GOT3 (cell line): ENCODE results near the gene TAF10.

ENCODE experiments used
- DNase-seq: peaks from one replicate; lab custom pipeline; 2025; ENCODE audit warnings: mixed read lengths; lab: John Stamatoyannopoulos, UW

The TAF10 gene

DNA sequence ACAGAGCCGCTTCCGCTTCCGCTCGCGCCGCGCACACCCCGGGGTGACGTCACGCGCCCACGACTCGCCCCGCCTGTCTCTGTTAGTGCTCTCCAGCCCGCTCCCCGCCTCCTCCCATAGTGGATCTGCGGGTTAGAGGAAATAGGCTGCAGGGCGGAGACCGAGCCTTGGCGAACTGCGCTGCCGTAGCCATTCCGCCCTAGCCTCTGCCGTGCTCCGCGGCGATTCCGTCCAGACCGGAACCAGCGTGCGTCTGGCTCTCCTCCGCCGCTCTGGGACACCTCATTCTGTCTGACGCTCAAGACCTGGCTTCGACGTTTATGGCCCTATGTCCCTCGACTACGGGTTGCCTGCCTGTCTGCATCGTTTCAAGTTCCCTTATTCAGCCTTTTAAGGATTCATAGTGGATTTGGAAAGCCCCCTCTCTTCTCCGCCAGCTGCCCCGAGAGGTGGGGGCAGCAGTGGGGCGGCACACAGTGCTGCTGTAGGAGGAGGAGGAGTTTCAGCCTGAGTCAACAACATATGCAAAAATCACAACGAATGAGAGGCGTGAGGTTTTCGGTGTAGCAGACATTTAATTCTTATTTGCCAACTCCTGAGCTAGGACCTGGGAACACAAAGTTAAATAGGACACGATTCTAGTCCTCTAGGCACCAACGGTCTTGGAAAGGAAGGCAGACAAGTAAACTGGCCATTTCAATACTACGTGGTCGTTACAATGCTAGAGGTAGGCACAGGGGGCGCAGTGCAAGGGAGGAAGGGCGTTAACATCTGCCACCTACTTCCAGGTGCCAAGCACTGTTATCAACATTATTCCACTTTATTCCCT lies at the start of gene TAF10:
TAF10 (minus strand) TSS at position 4 of the 829 bp plus-strand sequence. CDS start 27 bp downstream, outside the sequence.
- DNase-seq = peak; percentile 40

- no peak for DNase-seq
Measured at GRCh38 chr11:6660712-6661111, 48.7 kb upstream of the TAF10 start.

DNA sequence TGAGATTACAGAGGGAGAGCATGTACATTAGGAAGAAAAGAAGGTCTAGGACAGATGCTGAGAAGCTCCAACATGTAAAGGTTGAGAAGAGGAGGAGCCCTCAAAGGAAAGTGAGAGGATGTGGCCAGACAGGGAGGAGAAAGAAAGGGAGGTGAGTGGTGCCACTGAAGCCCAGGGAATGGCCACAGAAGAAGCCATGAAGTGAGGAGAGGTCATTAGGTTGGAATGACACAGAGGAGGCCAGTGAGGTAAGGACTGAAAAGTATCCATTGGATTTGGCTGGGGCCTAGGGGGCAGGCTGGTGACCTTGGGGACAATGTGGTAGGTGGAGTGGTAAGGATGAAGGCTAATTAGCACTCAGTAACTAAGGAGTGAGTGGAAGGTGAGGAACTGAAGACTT lies 46.6 kb upstream of the TAF10 start:
- no peak for DNase-seq

GRCh38 chr11:6657346-6657745 lies 45.3 kb upstream of the TAF10 start:
- no peak for DNase-seq

DNA sequence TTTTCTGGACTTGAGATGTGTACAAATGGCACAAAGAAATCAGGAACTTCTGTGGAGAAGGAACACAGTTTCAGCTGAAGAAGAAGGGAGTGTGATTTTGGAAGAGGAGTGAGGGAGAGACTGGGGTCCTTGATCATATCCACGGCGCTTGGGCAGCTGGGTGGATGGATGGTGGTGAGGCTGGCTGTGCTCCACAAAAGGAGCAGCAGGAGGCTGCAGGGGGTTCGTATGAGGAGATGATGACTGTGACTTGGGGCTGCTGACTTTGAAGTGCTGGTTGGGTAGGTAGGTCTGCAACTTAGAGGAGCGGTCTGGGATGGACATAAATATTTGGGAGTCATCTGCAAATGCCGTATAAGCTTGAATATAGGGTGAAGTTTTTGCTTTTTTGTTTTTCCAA lies 44.9 kb upstream of the TAF10 start:
- no peak for DNase-seq

DNA sequence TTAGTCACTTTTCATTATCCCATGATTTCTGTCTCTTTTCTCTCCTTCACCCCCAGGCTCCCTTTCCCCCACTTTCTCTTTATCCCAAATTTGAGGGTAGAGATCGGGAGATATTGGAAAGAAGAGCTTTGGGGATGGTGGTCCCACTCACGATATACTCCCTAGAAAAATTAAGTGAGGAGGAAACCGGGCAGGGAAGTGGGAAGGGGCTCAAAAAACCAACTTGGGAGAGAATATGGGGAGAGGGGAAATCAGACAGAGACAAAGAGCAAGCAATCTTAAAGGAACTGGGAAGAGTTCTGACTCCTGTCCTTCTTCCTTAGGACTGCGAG lies 44.5 kb upstream of the TAF10 start:
- DNase-seq = no peak

- DNase-seq = no peak
Measured at GRCh38 chr11:6655790-6656583, 44.0 kb upstream of the TAF10 start, which contains the start of gene DCHS1. Gene DCHS1, minus strand, starts transcription at chr11:6655809. Its CDS starts 14,196 bp downstream, at chr11:6641613.

DNA sequence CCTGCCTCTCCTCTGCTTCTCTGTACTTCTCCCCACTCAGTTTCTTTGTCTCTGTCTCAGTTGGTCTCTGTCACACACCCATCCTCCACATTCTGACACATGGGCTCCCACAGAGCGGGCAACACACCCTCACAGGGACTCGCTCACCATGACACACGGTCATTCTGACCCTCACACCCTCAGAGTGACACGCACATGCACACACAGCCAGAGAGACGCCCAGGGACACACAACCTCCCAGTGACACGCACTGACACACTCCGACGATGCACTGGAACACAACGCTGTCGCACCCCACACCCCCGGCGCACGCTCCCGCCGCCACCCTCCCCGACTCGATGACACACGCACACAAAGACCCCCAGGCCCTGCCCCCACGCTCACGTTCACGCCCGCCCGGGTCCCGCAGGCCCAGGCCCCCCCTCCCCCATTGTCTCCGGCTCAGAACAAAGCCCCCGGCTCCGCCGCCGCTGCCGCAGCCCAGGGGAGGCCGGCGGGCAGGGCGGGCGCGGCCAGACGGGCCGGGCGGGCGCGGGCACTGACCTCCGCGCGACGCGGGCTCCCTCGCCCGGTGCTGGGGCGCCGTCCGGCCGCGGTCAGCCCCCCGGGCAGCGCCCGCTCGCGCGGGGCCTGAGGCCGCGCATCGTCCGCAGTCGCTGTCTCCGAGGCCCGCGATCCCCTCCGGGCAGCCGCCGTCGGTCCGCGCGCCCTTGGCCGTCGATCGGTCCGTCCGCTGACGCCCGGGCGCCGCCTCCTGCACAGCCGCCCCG lies 43.2 kb upstream of the TAF10 start:
- no peak for DNase-seq

DNA sequence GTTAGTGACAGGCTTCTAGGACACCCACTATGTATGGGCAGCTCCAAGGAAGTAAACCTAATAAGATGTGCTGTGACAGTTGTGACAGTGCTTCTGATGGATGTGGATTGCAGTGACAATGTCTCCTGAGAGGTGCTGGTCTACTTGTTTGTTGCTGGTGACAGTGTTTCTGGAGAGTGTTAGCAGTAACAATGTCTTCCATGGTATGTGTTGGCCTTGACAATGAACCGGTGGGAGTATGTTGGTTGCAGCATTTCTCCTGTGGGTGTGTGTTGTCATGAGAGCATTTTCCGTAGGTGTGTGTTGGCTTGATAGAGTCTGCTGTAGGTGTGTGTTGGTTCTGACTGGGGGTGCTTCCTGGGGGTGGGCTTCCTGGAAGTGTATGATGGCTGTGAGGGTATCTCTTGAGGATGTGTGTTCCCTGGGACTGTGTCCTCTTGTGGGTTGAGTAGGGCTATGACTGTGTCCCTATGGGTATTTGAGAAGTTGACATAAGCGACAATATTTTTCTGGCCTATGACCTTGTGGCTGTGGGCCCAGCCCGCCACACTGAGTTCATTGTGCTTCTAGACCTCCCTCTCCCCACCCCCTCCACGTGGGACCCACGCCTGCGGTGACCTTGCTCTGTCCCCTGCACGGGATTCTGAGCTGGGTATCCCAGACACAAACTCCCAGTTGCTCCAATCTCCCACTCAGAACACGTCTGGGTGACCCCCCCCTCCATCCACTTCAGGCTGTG lies 42.4 kb upstream of the TAF10 start:
- no peak for DNase-seq

GRCh38 chr11:6653656-6654055 lies 41.6 kb upstream of the TAF10 start:
- no peak for DNase-seq

- no peak for DNase-seq
Measured at GRCh38 chr11:6653097-6653496, 41.1 kb upstream of the TAF10 start.

DNA sequence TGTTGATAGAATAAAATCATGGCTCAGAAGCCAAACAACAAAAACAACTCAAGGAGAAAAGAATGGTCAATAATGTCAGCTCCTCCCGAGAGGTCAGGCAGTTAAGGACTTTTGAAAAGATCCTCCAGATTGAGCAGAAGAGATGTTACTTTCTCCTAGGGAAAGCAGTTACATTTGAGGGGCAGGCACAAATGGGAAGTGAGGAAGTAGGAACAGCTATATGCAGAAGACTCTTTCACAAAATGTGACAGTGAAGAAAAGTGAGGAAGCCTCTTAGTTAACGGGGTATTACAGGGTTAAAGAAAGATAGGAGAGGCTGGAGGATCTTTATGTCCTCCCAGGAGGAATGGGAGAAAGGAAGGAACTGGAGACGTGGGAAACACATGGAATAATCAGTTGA lies 40.2 kb upstream of the TAF10 start:
- DNase-seq = no peak

DNA sequence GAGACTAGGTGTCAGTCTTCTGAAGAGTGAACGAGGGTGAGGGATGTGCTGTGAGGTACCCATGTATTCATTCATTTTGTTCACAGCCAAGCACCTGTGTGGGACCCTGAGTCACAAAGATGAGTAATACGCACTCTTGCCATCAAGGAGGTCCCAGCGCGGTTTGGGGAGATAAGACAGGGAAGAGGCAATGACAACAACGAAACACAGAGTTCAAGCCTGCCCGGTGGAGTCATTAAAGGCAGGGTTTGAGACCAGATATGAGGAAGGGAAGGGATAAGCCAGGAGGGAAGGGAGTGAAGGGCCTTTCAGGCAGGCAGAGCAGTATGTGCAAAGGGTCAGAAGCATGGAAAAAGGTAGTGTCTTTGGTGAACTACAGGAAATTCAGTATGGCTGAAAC lies 39.0 kb upstream of the TAF10 start:
- no peak for DNase-seq

GRCh38 chr11:6650104-6650503 lies 38.1 kb upstream of the TAF10 start:
- no peak for DNase-seq

- no peak for DNase-seq
Measured at GRCh38 chr11:6648501-6648900, 36.5 kb upstream of the TAF10 start.

DNA sequence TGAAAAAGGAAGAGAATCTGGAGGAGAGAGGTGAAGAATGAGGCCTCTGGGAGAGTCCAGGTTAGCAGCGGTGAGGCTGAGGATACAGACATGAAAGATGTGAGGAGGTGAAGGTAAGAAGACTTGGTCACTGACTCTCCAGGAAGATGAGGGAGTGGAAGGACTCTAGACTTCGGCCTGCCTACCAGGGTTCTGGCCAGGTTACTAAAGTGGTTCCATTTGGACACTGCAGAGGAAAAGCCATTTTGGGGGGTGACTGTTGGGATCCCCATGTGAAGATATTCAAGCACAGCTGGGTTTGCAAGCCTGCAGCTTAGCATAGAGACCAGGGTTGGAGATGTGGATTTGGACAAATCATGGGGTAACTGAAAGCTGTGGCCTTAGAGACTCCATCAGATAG lies 35.8 kb upstream of the TAF10 start:
- no peak for DNase-seq

- DNase-seq = no peak
Measured at GRCh38 chr11:6646918-6647679, 35.1 kb upstream of the TAF10 start.

GRCh38 chr11:6646576-6646917 lies 34.5 kb upstream of the TAF10 start:
- DNase-seq = no peak

- no peak for DNase-seq
Measured at GRCh38 chr11:6646071-6646470, 34.1 kb upstream of the TAF10 start.

DNA sequence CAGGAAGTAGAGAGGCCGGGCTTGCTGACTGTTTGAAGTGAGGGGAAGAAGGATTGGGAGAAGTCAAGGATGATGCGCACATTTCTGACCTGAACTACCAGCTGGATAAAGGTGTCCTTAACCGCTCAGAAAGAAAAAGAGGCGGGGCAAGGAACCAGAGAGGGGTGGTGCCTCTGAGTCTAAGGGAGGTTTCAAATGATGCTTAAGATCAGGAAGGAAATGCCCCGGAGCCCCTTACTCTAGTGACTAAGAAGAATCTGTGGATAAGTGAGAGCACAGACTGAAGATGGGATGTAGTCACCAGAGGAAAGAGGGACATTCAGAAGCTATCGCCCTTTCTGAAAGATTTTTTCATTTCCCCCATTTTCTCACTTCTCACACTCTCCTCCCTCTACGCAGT lies 30.9 kb upstream of the TAF10 start:
- no peak for DNase-seq
